KMS-11 (cell line): ENCODE results near the gene SCN3B.
A peak's percentile ranks its signal among the peaks of the same experiment; 100 is the strongest.

ENCODE experiments used
- H2AFZ ChIP-seq: fragments of 200-600 bp; sonication (generic); 2 replicates; pipeline ENCODE4 v1.6.1; 2016; ENCODE audit warnings: antibody characterized with exemption, mixed run types, low read depth
- H3K27ac ChIP-seq: fragments of 200-600 bp; sonication (generic); 2 replicates; pipeline ENCODE4 v1.6.1; 2016; ENCODE audit warnings: mild to moderate bottlenecking, mixed run types
- H3K27me3 ChIP-seq: fragments of 200-600 bp; sonication (generic); 2 replicates; pipeline ENCODE4 v1.6.1; 2017; ENCODE audit warnings: mild to moderate bottlenecking, low read depth, mixed run types, moderate library complexity; ENCODE audit not compliant: insufficient read depth
- H3K36me3 ChIP-seq: fragments of 200-600 bp; sonication (generic); 2 replicates; pipeline ENCODE4 v1.6.1; 2017; ENCODE audit warnings: mild to moderate bottlenecking, mixed run types; ENCODE audit not compliant: insufficient read depth
- H3K4me1 ChIP-seq: fragments of 200-600 bp; sonication (generic); 2 replicates; pipeline ENCODE4 v1.6.1; 2016; ENCODE audit warnings: mild to moderate bottlenecking, low read depth, mixed run types; ENCODE audit not compliant: poor library complexity, severe bottlenecking
- H3K4me2 ChIP-seq: fragments of 200-600 bp; sonication (generic); 2 replicates; pipeline ENCODE4 v1.7.0; 2016; ENCODE audit warnings: mild to moderate bottlenecking, mixed run types
- H3K4me3 ChIP-seq: fragments of 200-600 bp; sonication (generic); IDR thresholded peaks from 2 replicates; pipeline ENCODE4 v1.6.1; 2017; ENCODE audit warnings: low read depth, low read length, mixed read lengths; ENCODE audit not compliant: insufficient read depth
- H3K79me2 ChIP-seq: fragments of 200-600 bp; sonication (generic); 2 replicates; pipeline ENCODE4 v1.6.1; 2016; ENCODE audit warnings: low read depth, mixed run types; ENCODE audit not compliant: insufficient read depth
- H3K9ac ChIP-seq: fragments of 200-600 bp; sonication (generic); 2 replicates; pipeline ENCODE4 v1.6.1; 2016; ENCODE audit warnings: mild to moderate bottlenecking, mixed run types
- H4K20me1 ChIP-seq: fragments of 200-600 bp; sonication (generic); 2 replicates; pipeline ENCODE4 v1.6.1; 2016; ENCODE audit warnings: mild to moderate bottlenecking, mixed run types; ENCODE audit not compliant: insufficient read depth
- CTCF ChIP-seq: fragments of 200-600 bp; sonication (generic); conservative IDR thresholded peaks from 2 replicates; pipeline ENCODE4 v1.6.1; 2017; ENCODE audit warnings: low read depth, mild to moderate bottlenecking, antibody characterized with exemption, low read length, moderate library complexity, mixed read lengths

SCN3B gene

GRCh38 chr11:123580557-123581275 lies 73.7 kb downstream of the SCN3B start:
- H3K27me3 ChIP-seq = no peaks in the 10 kb centered on the region
- no peaks in the 10 kb centered on the region for H3K36me3 ChIP-seq
- no peak overlapping the region for H3K27ac ChIP-seq
- no peak overlapping the region for H3K4me3 ChIP-seq
- no peak overlapping the region for H3K9ac ChIP-seq
- peak overlapping the region; percentile 42 for H3K4me2 ChIP-seq
- peak; percentile 72 for TF ChIP-seq CTCF
- no peaks in the 10 kb centered on the region for H3K4me1 ChIP-seq
- H3K79me2 ChIP-seq = no peaks in the 10 kb centered on the region
- no peak overlapping the region for H2AFZ ChIP-seq
- H4K20me1 ChIP-seq = no peaks in the 10 kb centered on the region

DNA sequence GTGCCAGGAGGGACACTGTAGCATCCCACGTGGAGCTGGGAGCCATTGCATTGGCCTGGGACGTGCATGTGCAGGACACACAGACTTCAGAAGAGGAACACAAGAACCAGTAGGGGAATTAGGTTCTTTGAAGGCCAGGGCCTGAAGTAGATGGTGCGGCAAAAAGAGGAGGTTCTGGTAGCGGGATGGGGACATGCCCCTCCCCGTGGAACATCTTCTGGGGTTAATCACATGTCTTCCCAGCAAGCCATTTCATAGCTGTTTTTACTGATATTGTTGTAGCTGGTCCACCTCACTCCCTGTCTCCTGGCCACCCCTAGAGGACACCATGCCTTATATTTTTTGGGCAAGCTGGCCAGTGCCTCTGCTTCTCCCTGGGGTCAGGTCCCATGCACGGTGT lies 74.3 kb downstream of the SCN3B start:
- Histone ChIP-seq H3K4me2 (0 out of 2 replicates have a peak overlapping the region, but pooled peaks have one; percentile 42), H3K79me2 (no peaks in the 10 kb centered on the region), H3K4me3 (no peak overlapping the region), H4K20me1 (no peaks in the 10 kb centered on the region), H3K9ac (no peak overlapping the region), H3K27me3 (no peaks in the 10 kb centered on the region), H3K27ac (no peak overlapping the region), H2AFZ (no peak overlapping the region), H3K36me3 (no peaks in the 10 kb centered on the region), H3K4me1 (no peaks in the 10 kb centered on the region)
- no peak for TF ChIP-seq CTCF

GRCh38 chr11:123579482-123579812 lies 75.0 kb downstream of the SCN3B start:
- Histone ChIP-seq H3K27me3 (no peaks in the 10 kb centered on the region), H3K4me1 (no peaks in the 10 kb centered on the region), H3K79me2 (no peaks in the 10 kb centered on the region), H3K9ac (no peak overlapping the region), H4K20me1 (no peaks in the 10 kb centered on the region), H2AFZ (no peak overlapping the region), H3K27ac (no peak overlapping the region), H3K4me2 (no peak overlapping the region), H3K4me3 (no peak overlapping the region), H3K36me3 (no peaks in the 10 kb centered on the region)
- TF ChIP-seq CTCF = no peak
